ENCODE results near the gene SDK2.

Gene SDK2

GRCh38 chr17:73547790-73548189 lies 96.5 kb downstream of the SDK2 start:
- FAIRE-seq = no peak
- no peak for TF ChIP-seq CTCF (IDR thresholded peaks at IDR 0.05; ENCODE audit: insufficient read depth, missing control alignments)
- no peak for DNase-seq (ENCODE audit: insufficient read length, low spot score)

- no peak for TF ChIP-seq CTCF (IDR thresholded peaks at IDR 0.05; ENCODE audit: insufficient read depth, missing control alignments)
- FAIRE-seq = no peak
- DNase-seq (ENCODE audit: insufficient read length, low spot score) = no peak
Measured at GRCh38 chr17:73546770-73547536, 97.3 kb downstream of the SDK2 start.

- no peak for TF ChIP-seq CTCF (IDR thresholded peaks at IDR 0.05; ENCODE audit: insufficient read depth, missing control alignments)
- DNase-seq (ENCODE audit: insufficient read length, low spot score) (no peak), FAIRE-seq (no peak)
Measured at GRCh38 chr17:73546114-73546513, 98.1 kb downstream of the SDK2 start.

GRCh38 chr17:73545109-73546032 lies 98.9 kb downstream of the SDK2 start:
- DNase-seq (ENCODE audit: insufficient read length, low spot score) (no peak), FAIRE-seq (no peak)
- no peak for TF ChIP-seq CTCF (IDR thresholded peaks at IDR 0.05; ENCODE audit: insufficient read depth, missing control alignments)

- FAIRE-seq (no peak), DNase-seq (ENCODE audit: insufficient read length, low spot score) (no peak)
- no peak for TF ChIP-seq CTCF (IDR thresholded peaks at IDR 0.05; ENCODE audit: insufficient read depth, missing control alignments)
Measured at GRCh38 chr17:73544333-73544732, 99.9 kb downstream of the SDK2 start.

- DNase-seq (ENCODE audit: insufficient read length, low spot score) (no peak), FAIRE-seq (no peak)
- TF ChIP-seq CTCF (IDR thresholded peaks at IDR 0.05; ENCODE audit: insufficient read depth, missing control alignments) = no peak
Measured at GRCh38 chr17:73542323-73542722, 101.9 kb downstream of the SDK2 start.
